Measurements from ENCODE around the gene LRRC34. TPM values are rescaled to one million over a fixed set of nuclear protein-coding genes. Genes with fewer than 3 reads are reported as not detected.

LRRC34 gene, protein sequence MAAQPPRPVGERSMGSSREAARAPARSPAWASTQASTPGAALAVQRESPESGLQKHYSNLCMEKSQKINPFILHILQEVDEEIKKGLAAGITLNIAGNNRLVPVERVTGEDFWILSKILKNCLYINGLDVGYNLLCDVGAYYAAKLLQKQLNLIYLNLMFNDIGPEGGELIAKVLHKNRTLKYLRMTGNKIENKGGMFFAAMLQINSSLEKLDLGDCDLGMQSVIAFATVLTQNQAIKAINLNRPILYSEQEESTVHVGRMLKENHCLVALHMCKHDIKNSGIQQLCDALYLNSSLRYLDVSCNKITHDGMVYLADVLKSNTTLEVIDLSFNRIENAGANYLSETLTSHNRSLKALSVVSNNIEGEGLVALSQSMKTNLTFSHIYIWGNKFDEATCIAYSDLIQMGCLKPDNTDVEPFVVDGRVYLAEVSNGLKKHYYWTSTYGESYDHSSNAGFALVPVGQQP
- polyA plus RNA-seq (2013) = 17.8 TPM

GRCh38 chr3:169812332-169813235, at the start of gene LRRC34, which contains the start of gene LRRIQ4:
LRRC34 (minus strand) TSS chr3:169812904; CDS start chr3:169812548, 356 bp downstream.
LRRIQ4 (plus strand) TSS chr3:169812870; CDS start chr3:169821922, 9,052 bp downstream.
- Histone ChIP-seq H3K27me3 (replicated peaks in 2 of 5; ENCODE audit: control insufficient read depth in 4 of 5, insufficient read depth in 5 of 5, low read length in 4 of 5) (no peaks in the 10 kb centered on the region), H3K4me3 (ENCODE audit: control insufficient read depth in 1 of 7, extremely low read depth in 1 of 7, insufficient read depth in 4 of 7, low read depth in 2 of 7, low read length in 6 of 7) (peak within 1 kb of the TSS; percentile 70 to 96 (median 84)), H3K36me3 (ENCODE audit: control insufficient read depth in 4 of 4, insufficient read depth in 4 of 4, low read length in 3 of 4) (peaks cover 0 to 3% (median 0%) of the 10 kb centered on the region in 4 experiments), H3K4me1 (ENCODE audit: control extremely low read depth in 1 of 4, control insufficient read depth in 4 of 4, insufficient read depth in 4 of 4, low read length in 3 of 4) (peaks cover 8 to 35% (median 32%) of the 10 kb centered on the region in 4 experiments), H3K9me3 (ENCODE audit: control extremely low read depth in 1 of 5, control insufficient read depth in 4 of 5, insufficient read depth in 2 of 5, low read depth in 1 of 5, low read length in 4 of 5) (peaks cover 0 to 7% (median 3%) of the 10 kb centered on the region in 5 experiments), H3K27ac (ENCODE audit: insufficient read depth in 1 of 2, low read depth in 1 of 2, low read length in 2 of 2, poor library complexity in 1 of 2, severe bottlenecking in 2 of 2) (peak within 1 kb of the TSS; percentile 56 to 85)
- peak; percentile 70 to 80 (median 78) for DNase-seq
- WGBS (ENCODE audit: insufficient coverage) = 1% methylated on average over 54 of the region's 56 CpGs
- CTCF ChIA-PET = interaction anchor here (1.2 to 2.3 kb wide), 2 partner anchors 38 to 50 kb away, joined by 4 to 11 read pairs; no protein-coding TSS in a partner anchor
- POLR2A ChIA-PET = interaction anchor here (0.9 to 1.0 kb wide), 2 partner anchors 10 to 39 kb away, joined by 4 to 6 read pairs; partner anchors contain the start of gene MYNN

DNA sequence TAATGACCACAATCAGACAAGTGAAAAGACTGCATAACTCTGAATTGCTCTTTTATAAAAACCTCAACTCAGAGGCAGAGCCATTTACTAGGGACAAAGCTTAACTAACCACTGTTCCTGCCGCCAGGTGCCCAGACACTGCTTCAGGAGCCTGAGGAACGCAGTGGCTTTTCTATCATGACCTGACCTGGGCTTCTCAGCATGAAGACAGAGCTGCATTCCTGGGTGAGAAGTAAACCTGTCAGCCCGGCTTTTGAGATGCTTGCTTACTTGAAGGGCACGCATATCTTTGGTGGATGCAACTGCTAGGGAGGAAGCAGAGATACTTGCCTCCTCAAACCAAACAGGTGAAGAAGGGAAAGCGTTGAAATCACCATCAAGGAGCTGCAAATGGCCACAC, 49.2 kb upstream of the LRRC34 start:
- Histone ChIP-seq H3K4me3 (ENCODE audit: control insufficient read depth in 1 of 7, extremely low read depth in 1 of 7, insufficient read depth in 4 of 7, low read depth in 2 of 7, low read length in 6 of 7) (no peak overlapping the region), H3K36me3 (ENCODE audit: control insufficient read depth in 4 of 4, insufficient read depth in 4 of 4, low read length in 3 of 4) (no peaks in the 10 kb centered on the region), H3K27me3 (replicated peaks in 2 of 5; ENCODE audit: control insufficient read depth in 4 of 5, insufficient read depth in 5 of 5, low read length in 4 of 5) (peaks cover 2 to 9% (median 2%) of the 10 kb centered on the region in 5 experiments), H3K9me3 (ENCODE audit: control extremely low read depth in 1 of 5, control insufficient read depth in 4 of 5, insufficient read depth in 2 of 5, low read depth in 1 of 5, low read length in 4 of 5) (no peaks in the 10 kb centered on the region), H3K27ac (ENCODE audit: insufficient read depth in 1 of 2, low read depth in 1 of 2, low read length in 2 of 2, poor library complexity in 1 of 2, severe bottlenecking in 2 of 2) (no peak overlapping the region), H3K4me1 (ENCODE audit: control extremely low read depth in 1 of 4, control insufficient read depth in 4 of 4, insufficient read depth in 4 of 4, low read length in 3 of 4) (peaks cover 2 to 13% (median 11%) of the 10 kb centered on the region in 4 experiments)
- WGBS (ENCODE audit: insufficient coverage) = 92% methylated on average over 5 of the region's 5 CpGs
- ChIA-PET CTCF (interaction anchor here (0.6 to 4.9 kb wide), 14 partner anchors 9 to 968 kb away, joined by 3 to 26 read pairs (median 4); partner anchors contain the start of gene SEC62), POLR2A (no interaction called here)
- DNase-seq = no peak

DNA sequence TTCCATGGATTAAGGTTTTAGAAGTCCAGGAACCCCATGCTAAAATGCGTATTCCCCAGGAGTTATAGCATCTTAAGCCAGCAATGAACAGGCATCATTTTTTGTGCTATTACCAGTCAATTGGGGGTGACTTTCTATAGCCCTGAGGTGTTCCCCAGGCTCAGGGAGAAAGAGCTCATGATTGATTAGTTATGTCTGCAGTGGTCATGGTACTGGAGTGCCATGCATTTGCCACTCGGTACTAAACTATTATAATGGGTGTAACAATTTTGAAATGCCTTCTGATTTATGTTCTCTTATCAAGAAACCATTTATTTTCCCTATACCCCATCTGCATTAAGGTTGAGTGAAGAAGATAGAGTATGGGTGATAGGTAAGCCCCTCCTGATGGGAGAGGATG, 45.1 kb upstream of the LRRC34 start:
- 83% methylated on average over 1 of the region's 2 CpGs for WGBS (ENCODE audit: insufficient coverage)
- H3K27ac ChIP-seq (ENCODE audit: insufficient read depth in 1 of 2, low read depth in 1 of 2, low read length in 2 of 2, poor library complexity in 1 of 2, severe bottlenecking in 2 of 2) = no peak overlapping the region
- no peaks in the 10 kb centered on the region for H3K4me1 ChIP-seq (ENCODE audit: control extremely low read depth in 1 of 4, control insufficient read depth in 4 of 4, insufficient read depth in 4 of 4, low read length in 3 of 4)
- CTCF ChIA-PET = no interaction called here
- H3K9me3 ChIP-seq (ENCODE audit: control extremely low read depth in 1 of 5, control insufficient read depth in 4 of 5, insufficient read depth in 2 of 5, low read depth in 1 of 5, low read length in 4 of 5) = no peaks in the 10 kb centered on the region
- POLR2A ChIA-PET = no interaction called here
- H3K27me3 ChIP-seq (replicated peaks in 2 of 5; ENCODE audit: control insufficient read depth in 4 of 5, insufficient read depth in 5 of 5, low read length in 4 of 5) = peaks cover 2 to 10% (median 4%) of the 10 kb centered on the region in 5 experiments
- no peak overlapping the region for H3K4me3 ChIP-seq (ENCODE audit: control insufficient read depth in 1 of 7, extremely low read depth in 1 of 7, insufficient read depth in 4 of 7, low read depth in 2 of 7, low read length in 6 of 7)
- H3K36me3 ChIP-seq (ENCODE audit: control insufficient read depth in 4 of 4, insufficient read depth in 4 of 4, low read length in 3 of 4) = no peaks in the 10 kb centered on the region
- no peak for DNase-seq

DNA sequence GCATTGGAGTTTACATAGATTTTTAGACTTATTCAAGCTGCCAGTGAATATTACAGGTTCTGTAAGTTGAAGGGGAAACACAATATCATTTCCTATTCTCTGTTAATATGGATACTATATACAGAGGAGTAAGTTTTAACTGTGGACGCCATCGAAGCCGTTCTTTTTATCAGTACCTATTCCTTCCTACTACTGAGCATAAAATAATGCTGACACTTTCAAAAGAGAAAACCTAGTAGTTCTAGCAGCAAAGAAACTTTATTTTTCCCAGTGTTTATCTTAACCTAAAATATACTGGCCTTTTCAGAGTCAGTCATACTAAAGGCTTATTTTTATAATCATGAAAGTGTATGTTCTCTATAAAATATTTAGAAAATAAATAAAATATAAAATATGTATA, 42.8 kb upstream of the LRRC34 start:
- CTCF ChIA-PET = no interaction called here
- no CpG with 5 or more reads among the region's 3 CpGs for WGBS (ENCODE audit: insufficient coverage)

DNA sequence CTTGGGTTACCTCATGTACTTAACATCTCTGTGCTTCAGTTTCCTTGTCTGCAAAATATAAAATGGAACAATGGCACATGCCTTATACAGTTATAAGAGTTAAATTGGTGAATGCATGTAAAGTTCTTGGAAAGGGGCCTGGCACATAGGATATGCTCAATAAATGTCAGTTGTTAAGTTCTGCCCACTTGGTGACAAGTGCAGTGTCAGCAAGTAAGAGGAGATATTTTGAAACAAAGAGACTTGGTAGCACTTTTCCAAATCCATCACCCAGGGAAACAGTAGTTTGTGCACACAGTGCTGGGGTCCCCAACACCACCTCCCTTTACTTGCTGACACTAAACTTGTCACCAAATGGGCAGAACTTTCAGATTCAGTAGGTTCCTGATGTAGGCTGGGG, 37.9 kb upstream of the LRRC34 start:
- H3K27me3 ChIP-seq (replicated peaks in 2 of 5; ENCODE audit: control insufficient read depth in 4 of 5, insufficient read depth in 5 of 5, low read length in 4 of 5) = peaks cover 0 to 2% (median 0%) of the 10 kb centered on the region in 5 experiments
- no peaks in the 10 kb centered on the region for H3K9me3 ChIP-seq (ENCODE audit: control extremely low read depth in 1 of 5, control insufficient read depth in 4 of 5, insufficient read depth in 2 of 5, low read depth in 1 of 5, low read length in 4 of 5)
- no peak overlapping the region for H3K27ac ChIP-seq (ENCODE audit: insufficient read depth in 1 of 2, low read depth in 1 of 2, low read length in 2 of 2, poor library complexity in 1 of 2, severe bottlenecking in 2 of 2)
- DNase-seq = no peak
- H3K4me1 ChIP-seq (ENCODE audit: control extremely low read depth in 1 of 4, control insufficient read depth in 4 of 4, insufficient read depth in 4 of 4, low read length in 3 of 4) = no peaks in the 10 kb centered on the region
- H3K4me3 ChIP-seq (ENCODE audit: control insufficient read depth in 1 of 7, extremely low read depth in 1 of 7, insufficient read depth in 4 of 7, low read depth in 2 of 7, low read length in 6 of 7) = no peak overlapping the region
- H3K36me3 ChIP-seq (ENCODE audit: control insufficient read depth in 4 of 4, insufficient read depth in 4 of 4, low read length in 3 of 4) = no peaks in the 10 kb centered on the region
- CTCF ChIA-PET = no interaction called here
- POLR2A ChIA-PET = no interaction called here

More for the DNA sequence above, 42.8 kb upstream of the LRRC34 start:
- POLR2A ChIA-PET = no interaction called here
- no peaks in the 10 kb centered on the region for H3K9me3 ChIP-seq (ENCODE audit: control extremely low read depth in 1 of 5, control insufficient read depth in 4 of 5, insufficient read depth in 2 of 5, low read depth in 1 of 5, low read length in 4 of 5)
- H3K27ac ChIP-seq (ENCODE audit: insufficient read depth in 1 of 2, low read depth in 1 of 2, low read length in 2 of 2, poor library complexity in 1 of 2, severe bottlenecking in 2 of 2) = no peak overlapping the region
- no peaks in the 10 kb centered on the region for H3K36me3 ChIP-seq (ENCODE audit: control insufficient read depth in 4 of 4, insufficient read depth in 4 of 4, low read length in 3 of 4)
- peaks cover 1 to 5% (median 2%) of the 10 kb centered on the region in 5 experiments for H3K27me3 ChIP-seq (replicated peaks in 2 of 5; ENCODE audit: control insufficient read depth in 4 of 5, insufficient read depth in 5 of 5, low read length in 4 of 5)
- H3K4me3 ChIP-seq (ENCODE audit: control insufficient read depth in 1 of 7, extremely low read depth in 1 of 7, insufficient read depth in 4 of 7, low read depth in 2 of 7, low read length in 6 of 7) = no peak overlapping the region
- DNase-seq = no peak
- no peaks in the 10 kb centered on the region for H3K4me1 ChIP-seq (ENCODE audit: control extremely low read depth in 1 of 4, control insufficient read depth in 4 of 4, insufficient read depth in 4 of 4, low read length in 3 of 4)

- no peak for DNase-seq
- CTCF ChIA-PET = interaction anchor here (1.1 kb wide), 1 partner anchor 9 kb away, joined by 3 read pairs; no protein-coding TSS in a partner anchor
- WGBS (ENCODE audit: insufficient coverage) = no CpG with 5 or more reads among the region's 3 CpGs
These were observed 36.0 kb upstream of the LRRC34 start for GRCh38 chr3:169848741-169849140.

More at GRCh38 chr3:169848741-169849140, 36.0 kb upstream of the LRRC34 start:
- POLR2A ChIA-PET = no interaction called here
- H3K36me3 ChIP-seq (ENCODE audit: control insufficient read depth in 4 of 4, insufficient read depth in 4 of 4, low read length in 3 of 4) = no peaks in the 10 kb centered on the region
- no peaks in the 10 kb centered on the region for H3K4me1 ChIP-seq (ENCODE audit: control extremely low read depth in 1 of 4, control insufficient read depth in 4 of 4, insufficient read depth in 4 of 4, low read length in 3 of 4)
- H3K27ac ChIP-seq (ENCODE audit: insufficient read depth in 1 of 2, low read depth in 1 of 2, low read length in 2 of 2, poor library complexity in 1 of 2, severe bottlenecking in 2 of 2) = no peak overlapping the region
- peaks cover 0 to 2% (median 0%) of the 10 kb centered on the region in 5 experiments for H3K27me3 ChIP-seq (replicated peaks in 2 of 5; ENCODE audit: control insufficient read depth in 4 of 5, insufficient read depth in 5 of 5, low read length in 4 of 5)
- H3K4me3 ChIP-seq (ENCODE audit: control insufficient read depth in 1 of 7, extremely low read depth in 1 of 7, insufficient read depth in 4 of 7, low read depth in 2 of 7, low read length in 6 of 7) = no peak overlapping the region
- no peaks in the 10 kb centered on the region for H3K9me3 ChIP-seq (ENCODE audit: control extremely low read depth in 1 of 5, control insufficient read depth in 4 of 5, insufficient read depth in 2 of 5, low read depth in 1 of 5, low read length in 4 of 5)

Measured in common myeloid progenitor, CD34-positive (primary cell).